ENCODE data around the gene SPEG.

DNA sequence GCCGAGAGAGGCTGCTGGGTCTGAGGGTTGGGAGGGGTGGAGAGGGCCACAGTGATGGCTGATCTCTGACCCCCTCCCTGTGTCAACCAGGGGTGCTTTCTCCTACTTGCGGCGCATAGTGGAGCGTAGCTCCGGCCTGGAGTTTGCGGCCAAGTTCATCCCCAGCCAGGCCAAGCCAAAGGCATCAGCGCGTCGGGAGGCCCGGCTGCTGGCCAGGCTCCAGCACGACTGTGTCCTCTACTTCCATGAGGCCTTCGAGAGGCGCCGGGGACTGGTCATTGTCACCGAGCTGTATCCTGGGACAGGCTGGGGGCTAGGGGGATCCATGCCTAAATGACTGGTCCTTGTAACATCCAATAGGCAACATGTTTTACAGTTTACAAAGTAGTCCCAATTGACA is 43.2 kb downstream of the SPEG start:
- no peak for TF ChIP-seq ZNF274 (IDR thresholded peaks at IDR 0.05; ENCODE audit: low read depth, low read length)
- no peak for TF ChIP-seq YY1 (IDR thresholded peaks at IDR 0.05; ENCODE audit: insufficient read depth, insufficient read length)
- TF ChIP-seq SUZ12 (IDR thresholded peaks at IDR 0.05; ENCODE audit: extremely low read depth, insufficient read depth, insufficient read length): no peak
